HG03565 (cell line): ENCODE measurements around the gene SNIP1.
"Not testable (repeated sequence)": the region's sequence is repeated elsewhere in the genome, so short reads cannot be mapped to it uniquely, and the experiment has no call there.

ENCODE experiments used
- ATAC-seq: cut with Tn5 transposase; IDR thresholded peaks from one replicate; pipeline ENCODE4 v1.9.1; 2021; ENCODE audit warnings: mild to moderate bottlenecking, moderate library complexity; ENCODE audit not compliant: unreplicated experiment

The SNIP1 gene

DNA sequence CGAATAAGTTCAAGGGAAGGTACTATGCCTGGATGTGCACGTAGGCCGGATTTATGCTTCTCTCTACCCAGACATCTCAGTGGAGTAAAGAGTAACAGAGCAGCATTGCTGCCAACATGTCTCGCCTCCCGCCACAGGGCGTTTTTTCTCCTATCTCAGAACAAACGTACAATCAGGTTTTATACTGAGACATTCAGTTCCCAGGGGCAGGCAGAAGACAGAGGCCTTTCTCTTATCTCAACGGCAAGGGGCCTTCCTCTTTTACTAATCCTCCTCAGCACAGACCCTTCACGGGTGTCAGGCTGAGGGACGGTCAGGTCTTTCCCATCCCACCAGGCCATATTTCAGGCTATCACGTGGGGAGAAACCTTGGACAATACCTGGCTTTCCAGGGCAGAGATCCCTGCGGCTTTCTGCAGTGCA lies 5.9 kb upstream of the SNIP1 start:
- not testable (repeated sequence) for ATAC-seq

DNA sequence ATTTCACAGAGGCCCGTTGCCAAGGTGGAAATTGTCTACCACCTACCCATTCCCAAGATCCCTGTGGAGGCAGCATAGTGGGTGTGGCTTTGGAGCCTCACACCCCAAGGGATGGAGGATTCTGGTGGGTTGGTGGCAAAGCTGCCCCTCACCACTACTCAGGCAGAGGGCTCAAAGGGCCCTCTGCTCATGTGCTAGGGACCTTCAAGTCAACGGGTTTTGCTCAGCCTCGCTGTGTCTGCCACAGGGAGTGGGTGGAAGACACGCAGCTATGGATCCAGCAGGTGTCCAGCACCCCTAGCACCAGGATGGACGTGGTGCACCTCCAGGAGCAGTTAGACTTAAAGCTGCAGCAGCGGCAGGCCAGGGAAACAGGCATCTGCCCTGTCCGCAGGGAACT lies 5.0 kb upstream of the SNIP1 start:
- ATAC-seq = no peak

GRCh38 chr1:37558411-37558810 lies 4.3 kb upstream of the SNIP1 start:
- ATAC-seq = no peak

DNA sequence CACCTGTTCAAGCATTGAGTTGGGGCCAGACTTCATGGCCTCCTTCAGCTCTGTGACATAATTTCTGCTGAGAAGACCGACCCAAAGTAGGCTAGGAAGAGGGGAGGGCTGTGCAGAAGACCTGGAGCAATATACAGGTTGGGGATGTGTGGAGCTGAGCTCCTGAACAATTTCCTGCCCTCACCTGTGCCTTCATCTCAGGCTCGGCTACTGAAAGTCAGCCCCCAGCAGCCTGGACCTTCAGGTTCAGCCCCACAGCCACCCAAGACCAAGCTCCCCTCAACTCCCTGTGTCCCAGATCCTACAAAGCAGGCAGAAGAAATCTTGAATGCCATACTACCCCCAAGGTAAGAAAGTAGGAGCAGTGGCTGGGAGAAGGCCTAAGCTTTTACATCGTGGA lies 3.3 kb upstream of the SNIP1 start:
- ATAC-seq = no peak

- no peak for ATAC-seq
Measured at GRCh38 chr1:37556712-37557196, 2.7 kb upstream of the SNIP1 start, which contains the start of gene DNALI1. DNALI1 (plus strand) TSS chr1:37556940; CDS start chr1:37556995, 55 bp downstream.

DNA sequence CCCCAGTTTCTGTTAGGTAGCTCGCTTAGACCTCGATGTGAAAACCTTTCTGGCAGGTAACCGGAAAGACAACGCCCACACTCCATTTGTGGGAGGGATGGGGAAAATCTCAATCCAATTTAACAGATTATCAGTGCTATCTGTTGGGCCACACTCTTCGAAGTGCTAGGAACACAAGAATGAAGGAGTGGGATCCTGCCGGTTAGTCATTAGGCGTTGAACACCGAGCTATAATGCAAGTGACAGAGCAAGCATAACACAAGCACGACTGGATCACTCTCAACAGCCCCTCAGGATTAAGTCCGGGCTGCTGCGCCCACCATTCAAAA lies 531 bp downstream of the SNIP1 start:
- no peak for ATAC-seq

DNA sequence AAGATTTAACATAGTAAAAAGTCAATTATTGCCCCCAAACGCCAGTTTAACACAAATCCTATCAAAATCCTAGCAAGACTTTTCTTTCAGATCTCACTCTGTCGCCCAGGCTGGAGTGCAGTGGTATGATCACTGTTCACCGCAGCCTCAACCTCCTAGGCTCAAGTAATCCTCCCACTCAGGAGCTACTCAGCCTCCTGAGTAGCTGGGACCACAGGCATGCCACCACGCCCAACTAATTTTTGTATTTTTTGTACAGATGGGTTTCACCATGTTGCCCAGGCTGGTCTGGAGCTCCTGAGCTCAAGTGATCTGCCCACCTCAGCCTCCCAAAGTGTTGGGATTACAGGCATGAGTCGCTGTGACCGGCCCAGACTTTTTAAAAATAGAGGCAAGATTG lies 4.8 kb downstream of the SNIP1 start:
- no peak for ATAC-seq

- ATAC-seq = no peak
Measured at GRCh38 chr1:37545019-37545418, 9.1 kb downstream of the SNIP1 start.

- ATAC-seq = no peak
Measured at GRCh38 chr1:37544530-37544929, 9.6 kb downstream of the SNIP1 start.

GRCh38 chr1:37540036-37540785 lies 13.9 kb downstream of the SNIP1 start:
- no peak for ATAC-seq

DNA sequence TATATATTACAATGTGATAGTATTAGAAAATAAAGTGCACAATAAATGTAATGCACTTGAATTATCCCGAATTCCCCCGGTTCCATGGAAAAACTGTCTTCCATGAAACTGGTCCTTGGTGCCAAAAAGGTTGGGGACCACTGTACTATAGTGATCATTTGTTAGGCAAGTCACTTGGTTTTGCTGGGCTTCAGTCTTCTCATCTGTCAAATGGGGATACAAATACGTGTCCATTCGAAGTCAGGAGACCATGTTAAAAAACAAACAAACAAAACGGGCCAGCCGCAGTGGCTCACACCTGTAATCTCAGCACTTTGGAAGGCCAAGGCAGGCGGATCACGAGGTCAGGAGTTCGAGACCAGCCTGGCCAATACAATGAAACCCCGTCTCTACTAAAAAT lies 14.9 kb downstream of the SNIP1 start:
- not testable (repeated sequence) for ATAC-seq

GRCh38 chr1:37537378-37537777 lies 16.7 kb downstream of the SNIP1 start:
- no peak for ATAC-seq

GRCh38 chr1:37533317-37534093 lies 20.6 kb downstream of the SNIP1 start:
- ATAC-seq = no peak

DNA sequence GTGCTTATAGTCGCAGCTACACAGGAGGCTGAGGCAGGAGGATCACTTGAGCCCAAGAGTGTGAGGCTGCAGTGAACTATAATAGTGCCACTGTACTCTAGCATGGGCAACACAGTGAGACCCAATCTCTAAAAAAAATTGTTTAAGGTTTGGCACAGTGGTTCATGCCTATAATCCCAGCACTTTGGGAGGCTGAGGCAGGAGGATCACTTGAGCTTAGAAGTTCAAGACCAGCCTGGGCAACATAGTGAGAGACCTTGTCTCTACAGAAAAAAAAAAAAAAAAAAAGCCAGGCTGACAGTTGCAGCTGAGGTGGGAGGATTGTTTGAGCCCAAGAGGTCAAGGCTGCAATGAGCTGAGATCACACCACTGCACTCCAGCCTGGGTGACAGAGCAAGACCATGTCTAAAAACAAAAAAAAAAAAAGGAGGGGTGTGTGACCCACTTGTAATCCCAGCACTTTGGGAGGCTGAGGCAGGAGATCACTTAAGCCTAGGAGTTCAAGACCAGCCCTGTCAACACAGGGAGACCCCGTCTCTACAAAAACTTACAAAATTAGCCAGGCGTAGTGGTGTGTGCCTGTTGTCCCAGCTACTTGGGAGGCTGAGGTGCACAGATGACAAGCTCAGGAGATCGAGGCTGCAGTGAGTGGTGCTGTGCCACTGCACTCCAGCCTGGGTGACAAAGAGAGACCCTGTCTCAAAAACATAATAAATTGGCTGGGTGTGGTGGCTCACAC lies 21.5 kb downstream of the SNIP1 start:
- not testable (repeated sequence) for ATAC-seq

GRCh38 chr1:37529888-37530287 lies 24.2 kb downstream of the SNIP1 start:
- not testable (repeated sequence) for ATAC-seq

- no peak for ATAC-seq
Measured at GRCh38 chr1:37519613-37520012, 34.5 kb downstream of the SNIP1 start.

- not testable (repeated sequence) for ATAC-seq
Measured at GRCh38 chr1:37518929-37519328, 35.2 kb downstream of the SNIP1 start.

- ATAC-seq = not testable (repeated sequence)
Measured at GRCh38 chr1:37518241-37518640, 35.9 kb downstream of the SNIP1 start.

DNA sequence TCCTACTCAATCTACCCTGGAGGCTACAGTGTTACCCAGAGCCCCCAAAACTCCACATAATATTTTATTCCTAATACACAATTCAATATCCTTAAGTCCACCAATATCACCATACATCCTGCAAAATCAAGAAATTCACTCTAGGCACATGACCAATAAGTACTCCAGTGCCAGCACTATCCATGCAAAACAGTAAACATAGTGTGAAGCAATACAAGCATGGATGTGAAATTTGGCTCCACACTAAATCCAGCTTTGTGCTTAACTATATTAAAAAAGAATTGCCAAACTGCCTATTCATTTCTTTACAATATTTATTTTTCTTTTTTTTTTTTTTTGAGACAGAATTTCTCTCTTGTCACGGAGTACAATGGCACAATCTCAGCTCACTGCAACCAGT lies 36.5 kb downstream of the SNIP1 start:
- no peak for ATAC-seq

DNA sequence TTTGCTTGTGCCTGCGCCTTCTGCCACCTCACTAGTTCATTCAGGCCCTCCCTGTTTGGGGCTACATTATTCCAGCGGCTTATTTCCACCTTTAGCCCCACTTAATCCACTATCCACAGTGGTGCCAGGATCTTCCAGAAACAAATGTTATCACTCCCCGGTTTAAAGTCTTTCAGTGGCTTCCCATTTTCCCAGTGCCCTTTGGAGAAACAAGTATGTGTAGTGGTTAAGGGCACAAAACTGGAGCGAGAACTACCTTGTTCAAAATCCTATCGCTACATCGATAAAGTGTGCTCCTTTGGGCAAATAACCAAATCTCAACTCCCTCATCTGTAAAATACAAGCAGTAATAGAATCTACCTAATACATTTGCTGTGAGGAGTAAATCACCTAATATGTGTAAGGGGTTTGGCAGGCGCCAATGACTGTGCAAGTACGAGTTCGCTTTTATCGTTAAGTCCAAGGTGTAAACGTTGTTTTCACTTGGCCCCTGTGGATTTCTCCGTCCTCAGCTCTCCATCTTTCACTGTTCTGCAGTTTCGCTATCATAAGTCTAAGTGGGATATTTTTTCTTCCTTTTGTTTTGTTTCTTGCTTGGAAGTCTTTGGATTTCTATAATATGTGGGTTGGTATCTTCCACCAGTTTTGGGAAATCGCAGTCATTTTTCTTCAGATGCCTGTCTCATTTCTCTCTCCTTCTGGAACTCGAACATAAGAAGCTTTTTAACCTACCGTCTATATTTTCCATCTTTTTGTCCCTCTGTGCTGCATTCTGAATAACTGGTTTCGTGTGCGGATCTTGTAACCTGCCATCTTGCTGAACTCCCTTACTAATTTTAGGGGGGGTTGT lies 38.7 kb downstream of the SNIP1 start:
- ATAC-seq = no peak
